Activated CD4-positive, alpha-beta memory T cell treated with anti-CD3 and anti-CD28 coated beads for 36 hours (primary cell): ENCODE data around the gene UQCC5. TPM values are rescaled to one million over a fixed set of nuclear protein-coding genes. Genes with fewer than 3 reads are reported as not detected.

ENCODE experiments used
- CTCF ChIA-PET: fragments of 350-600 bp; sonication (Branson Sonifier 250); formaldehyde crosslinking; loops from one replicate; lab custom pipeline; 2021; ENCODE audit warnings: antibody characterized with exemption, inconsistent platforms; lab: Charles Lee
- POLR2A ChIA-PET: fragments of 350-600 bp; sonication (Branson Sonifier 250); formaldehyde crosslinking; loops from one replicate; lab custom pipeline; 2021; ENCODE audit warnings: antibody characterized with exemption; lab: Charles Lee
- DNase-seq: peaks from one replicate; pipeline ENCODE4 v3.0.0-alpha.2; 2020
- H3K27ac Mint-ChIP-seq: one replicate; pipeline ENCODE4 v1.8.0; 2021; ENCODE audit warnings: mixed read lengths
- H3K27me3 Mint-ChIP-seq: one replicate; pipeline ENCODE4 v1.8.0; 2021; ENCODE audit warnings: mixed read lengths
- H3K36me3 Mint-ChIP-seq: one replicate; pipeline ENCODE4 v1.8.0; 2021; ENCODE audit warnings: mixed read lengths
- H3K4me1 Mint-ChIP-seq: one replicate; pipeline ENCODE4 v1.8.0; 2021; ENCODE audit warnings: low read depth, mixed read lengths
- H3K4me3 Mint-ChIP-seq: one replicate; pipeline ENCODE4 v1.8.0; 2021; ENCODE audit warnings: mild to moderate bottlenecking, mixed read lengths
- H3K9me3 Mint-ChIP-seq: one replicate; pipeline ENCODE4 v1.8.0; 2021; ENCODE audit warnings: mixed read lengths
- intact Hi-C: fragments of 100-400 bp; cut with micrococcal nuclease; formaldehyde crosslinking; loops from one replicate; pipeline ENCODE4 v1.15.1; 2023
- total RNA-seq, 2 experiments: library from RNA; stranded (reverse); gene quantifications; one replicate each; pipeline ENCODE4 v1.2.3, GENCODE V29; 2021

The UQCC5 gene
- total RNA-seq, 2 experiments from 2014 or later, result 12.9 to 13.3 TPM

GRCh38 chr3:52494886-52495495, 41.4 kb upstream of the UQCC5 start, which contains the start of gene STAB1:
STAB1 (plus strand) TSS chr3:52495338; CDS start chr3:52495414, 76 bp downstream.
- no peak within 1 kb of the TSS for H3K27ac Mint-ChIP-seq
- peaks cover 18% of the 10 kb centered on the region for H3K36me3 Mint-ChIP-seq
- H3K9me3 Mint-ChIP-seq, result no peaks in the 10 kb centered on the region
- DNase-seq, result no peak
- no peak within 1 kb of the TSS for H3K4me3 Mint-ChIP-seq
- no peaks in the 10 kb centered on the region for H3K27me3 Mint-ChIP-seq
- CTCF ChIA-PET, result no interaction called here
- intact Hi-C loops, result no loop called here
- POLR2A ChIA-PET, result no interaction called here
- H3K4me1 Mint-ChIP-seq, result no peaks in the 10 kb centered on the region

- peaks cover 14% of the 10 kb centered on the region for H3K36me3 Mint-ChIP-seq
- no peaks in the 10 kb centered on the region for H3K9me3 Mint-ChIP-seq
- CTCF ChIA-PET, result no interaction called here
- DNase-seq, result no peak
- H3K27ac Mint-ChIP-seq, result no peak overlapping the region
- intact Hi-C loops, result no loop called here
- no peaks in the 10 kb centered on the region for H3K27me3 Mint-ChIP-seq
- no peak overlapping the region for H3K4me3 Mint-ChIP-seq
- POLR2A ChIA-PET, result no interaction called here
- H3K4me1 Mint-ChIP-seq, result no peaks in the 10 kb centered on the region
Measured at GRCh38 chr3:52495777-52496602, 40.4 kb upstream of the UQCC5 start.

GRCh38 chr3:52498137-52499054, 38.0 kb upstream of the UQCC5 start:
- Mint-ChIP-seq H3K27me3 (no peaks in the 10 kb centered on the region), H3K36me3 (no peaks in the 10 kb centered on the region), H3K4me1 (no peaks in the 10 kb centered on the region), H3K4me3 (no peak overlapping the region), H3K27ac (no peak overlapping the region), H3K9me3 (no peaks in the 10 kb centered on the region)
- POLR2A ChIA-PET, result no interaction called here
- no peak for DNase-seq
- CTCF ChIA-PET, result interaction anchor here (0.5 to 1.4 kb wide), 3 partner anchors 16 to 92 kb away, joined by 3 to 4 read pairs (median 3); no protein-coding TSS in a partner anchor
- intact Hi-C loops, result no loop called here

- intact Hi-C loops, result no loop called here
- DNase-seq, result no peak
- ChIA-PET POLR2A (no interaction called here), CTCF (no interaction called here)
- H3K36me3 Mint-ChIP-seq, result no peaks in the 10 kb centered on the region
- no peak overlapping the region for H3K27ac Mint-ChIP-seq
- H3K27me3 Mint-ChIP-seq, result no peaks in the 10 kb centered on the region
- H3K9me3 Mint-ChIP-seq, result no peaks in the 10 kb centered on the region
- H3K4me1 Mint-ChIP-seq, result no peaks in the 10 kb centered on the region
- H3K4me3 Mint-ChIP-seq, result no peak overlapping the region
Measured at GRCh38 chr3:52501046-52501445, 35.4 kb upstream of the UQCC5 start.

- no peak overlapping the region for H3K4me3 Mint-ChIP-seq
- intact Hi-C loops, result no loop called here
- ChIA-PET CTCF (no interaction called here), POLR2A (no interaction called here)
- no peaks in the 10 kb centered on the region for H3K36me3 Mint-ChIP-seq
- H3K27ac Mint-ChIP-seq, result no peak overlapping the region
- H3K9me3 Mint-ChIP-seq, result no peaks in the 10 kb centered on the region
- no peaks in the 10 kb centered on the region for H3K27me3 Mint-ChIP-seq
- H3K4me1 Mint-ChIP-seq, result no peaks in the 10 kb centered on the region
- no peak for DNase-seq
Measured at GRCh38 chr3:52502001-52502400, 34.4 kb upstream of the UQCC5 start.

- intact Hi-C loops, result no loop called here
- H3K4me3 Mint-ChIP-seq, result no peak overlapping the region
- no peaks in the 10 kb centered on the region for H3K36me3 Mint-ChIP-seq
- no peaks in the 10 kb centered on the region for H3K4me1 Mint-ChIP-seq
- no peaks in the 10 kb centered on the region for H3K9me3 Mint-ChIP-seq
- POLR2A ChIA-PET, result no interaction called here
- no peaks in the 10 kb centered on the region for H3K27me3 Mint-ChIP-seq
- no peak overlapping the region for H3K27ac Mint-ChIP-seq
- CTCF ChIA-PET, result no interaction called here
- no peak for DNase-seq
Measured at GRCh38 chr3:52502808-52503350, 33.5 kb upstream of the UQCC5 start.

GRCh38 chr3:52503788-52504424, 32.5 kb upstream of the UQCC5 start:
- no peaks in the 10 kb centered on the region for H3K4me1 Mint-ChIP-seq
- ChIA-PET CTCF (no interaction called here), POLR2A (no interaction called here)
- no peaks in the 10 kb centered on the region for H3K27me3 Mint-ChIP-seq
- DNase-seq, result no peak
- no peaks in the 10 kb centered on the region for H3K36me3 Mint-ChIP-seq
- no peaks in the 10 kb centered on the region for H3K9me3 Mint-ChIP-seq
- intact Hi-C loops, result no loop called here
- no peak overlapping the region for H3K27ac Mint-ChIP-seq
- H3K4me3 Mint-ChIP-seq, result no peak overlapping the region

GRCh38 chr3:52504977-52505376, 31.4 kb upstream of the UQCC5 start:
- Mint-ChIP-seq H3K27me3 (no peaks in the 10 kb centered on the region), H3K4me3 (no peak overlapping the region), H3K36me3 (no peaks in the 10 kb centered on the region), H3K4me1 (no peaks in the 10 kb centered on the region), H3K27ac (no peak overlapping the region), H3K9me3 (no peaks in the 10 kb centered on the region)
- no peak for DNase-seq
- intact Hi-C loops, result no loop called here
- CTCF ChIA-PET, result no interaction called here
- POLR2A ChIA-PET, result no interaction called here

- POLR2A ChIA-PET, result no interaction called here
- H3K4me3 Mint-ChIP-seq, result no peak overlapping the region
- no peaks in the 10 kb centered on the region for H3K27me3 Mint-ChIP-seq
- no peak for DNase-seq
- no peaks in the 10 kb centered on the region for H3K36me3 Mint-ChIP-seq
- CTCF ChIA-PET, result no interaction called here
- intact Hi-C loops, result no loop called here
- no peaks in the 10 kb centered on the region for H3K9me3 Mint-ChIP-seq
- no peaks in the 10 kb centered on the region for H3K4me1 Mint-ChIP-seq
- H3K27ac Mint-ChIP-seq, result no peak overlapping the region
Measured at GRCh38 chr3:52506266-52506966, 30.0 kb upstream of the UQCC5 start.

GRCh38 chr3:52507359-52507758, 29.0 kb upstream of the UQCC5 start:
- ChIA-PET CTCF (no interaction called here), POLR2A (no interaction called here)
- H3K27me3 Mint-ChIP-seq, result no peaks in the 10 kb centered on the region
- DNase-seq, result no peak
- no peaks in the 10 kb centered on the region for H3K4me1 Mint-ChIP-seq
- intact Hi-C loops, result no loop called here
- no peak overlapping the region for H3K4me3 Mint-ChIP-seq
- no peak overlapping the region for H3K27ac Mint-ChIP-seq
- no peaks in the 10 kb centered on the region for H3K9me3 Mint-ChIP-seq
- H3K36me3 Mint-ChIP-seq, result no peaks in the 10 kb centered on the region

- no peak overlapping the region for H3K27ac Mint-ChIP-seq
- ChIA-PET CTCF (no interaction called here), POLR2A (no interaction called here)
- H3K4me1 Mint-ChIP-seq, result no peaks in the 10 kb centered on the region
- no peaks in the 10 kb centered on the region for H3K27me3 Mint-ChIP-seq
- intact Hi-C loops, result no loop called here
- DNase-seq, result no peak
- no peak overlapping the region for H3K4me3 Mint-ChIP-seq
- no peaks in the 10 kb centered on the region for H3K9me3 Mint-ChIP-seq
- H3K36me3 Mint-ChIP-seq, result no peaks in the 10 kb centered on the region
Measured at GRCh38 chr3:52509753-52510328, 26.6 kb upstream of the UQCC5 start.
